ENCODE results near the gene TSHR. TPM values are rescaled to one million over a fixed set of nuclear protein-coding genes. Genes with fewer than 3 reads are reported as not detected.

The TSHR gene
- total and polyA plus RNA-seq, 2 donors (not counting 3 experiments of a cell fraction or from before 2014, with no cell fraction given): not detected

DNA sequence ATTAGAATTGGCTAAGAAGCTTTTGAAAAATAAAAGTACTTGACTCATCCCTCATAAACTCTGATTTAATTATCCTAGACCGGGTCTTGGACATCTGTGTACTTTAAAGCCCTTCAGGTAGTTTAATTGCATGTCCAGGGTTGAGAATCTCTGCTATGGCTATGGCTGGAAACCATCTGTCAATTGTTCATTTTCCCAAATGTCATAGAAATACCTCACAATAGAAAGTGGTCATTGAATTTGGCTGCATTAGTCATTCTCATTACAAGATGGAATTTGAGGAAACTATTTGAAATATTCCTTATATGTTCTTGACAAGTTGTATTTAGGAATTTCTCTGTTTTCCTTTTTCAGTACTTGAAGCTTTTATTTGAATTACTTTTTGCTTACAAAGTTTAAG lies 111.3 kb downstream of the TSHR start:
- H3K4me3 ChIP-seq (replicated peaks in 1 of 3; ENCODE audit: insufficient read depth in 1 of 3, low read depth in 1 of 3, low read length in 3 of 3): no peak overlapping the region
- no peaks in the 10 kb centered on the region for H3K9me1 ChIP-seq (replicated peaks; ENCODE audit: control insufficient read depth, extremely low read depth, insufficient read depth, low read length)
- H3K4me2 ChIP-seq (ENCODE audit: insufficient read depth, low read length): no peak overlapping the region
- no peaks in the 10 kb centered on the region for H3K36me3 ChIP-seq (ENCODE audit: control insufficient read depth in 2 of 2, extremely low read depth in 1 of 2, insufficient read depth in 2 of 2, low read length in 2 of 2)
- POLR2A ChIA-PET: no interaction called here
- H2AFZ ChIP-seq (ENCODE audit: low read depth, low read length): no peak overlapping the region
- no peaks in the 10 kb centered on the region for H4K20me1 ChIP-seq (replicated peaks; ENCODE audit: control insufficient read depth, extremely low read depth, insufficient read depth, low read length)
- no peak overlapping the region for H3K9ac ChIP-seq (replicated peaks; ENCODE audit: extremely low read depth, insufficient read depth, low read length)
- H3K9me3 ChIP-seq (replicated peaks; ENCODE audit: control insufficient read depth, insufficient read depth, low read length): no peaks in the 10 kb centered on the region
- CTCF ChIA-PET: no interaction called here
- FAIRE-seq (no peak), DNase-seq (ENCODE audit: low read depth, low spot score) (no peak)
- H3K79me2 ChIP-seq (ENCODE audit: control insufficient read depth, insufficient read depth, low read length): no peaks in the 10 kb centered on the region
- no peaks in the 10 kb centered on the region for H3K27me3 ChIP-seq (ENCODE audit: control insufficient read depth in 2 of 2, insufficient read depth in 2 of 2, low read length in 2 of 2)
- dilution Hi-C loops (cut with MboI; ENCODE audit: extremely low pct_ligation_motif_present, low sequenced_read_pairs): no loop called here
- H3K4me1 ChIP-seq (ENCODE audit: control insufficient read depth, extremely low read depth, insufficient read depth, low read length): no peaks in the 10 kb centered on the region
- intact Hi-C loops (cut with micrococcal nuclease): no loop called here
- TF ChIP-seq, protein P1, sequence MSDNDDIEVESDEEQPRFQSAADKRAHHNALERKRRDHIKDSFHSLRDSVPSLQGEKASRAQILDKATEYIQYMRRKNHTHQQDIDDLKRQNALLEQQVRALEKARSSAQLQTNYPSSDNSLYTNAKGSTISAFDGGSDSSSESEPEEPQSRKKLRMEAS (IDR thresholded peaks at IDR 0.05; ENCODE audit: insufficient read depth, insufficient read length): no peak
- TF ChIP-seq POLR2A (IDR thresholded peaks at IDR 0.05; ENCODE audit: low read depth, low read length): no peak
- TF ChIP-seq, protein P2, sequence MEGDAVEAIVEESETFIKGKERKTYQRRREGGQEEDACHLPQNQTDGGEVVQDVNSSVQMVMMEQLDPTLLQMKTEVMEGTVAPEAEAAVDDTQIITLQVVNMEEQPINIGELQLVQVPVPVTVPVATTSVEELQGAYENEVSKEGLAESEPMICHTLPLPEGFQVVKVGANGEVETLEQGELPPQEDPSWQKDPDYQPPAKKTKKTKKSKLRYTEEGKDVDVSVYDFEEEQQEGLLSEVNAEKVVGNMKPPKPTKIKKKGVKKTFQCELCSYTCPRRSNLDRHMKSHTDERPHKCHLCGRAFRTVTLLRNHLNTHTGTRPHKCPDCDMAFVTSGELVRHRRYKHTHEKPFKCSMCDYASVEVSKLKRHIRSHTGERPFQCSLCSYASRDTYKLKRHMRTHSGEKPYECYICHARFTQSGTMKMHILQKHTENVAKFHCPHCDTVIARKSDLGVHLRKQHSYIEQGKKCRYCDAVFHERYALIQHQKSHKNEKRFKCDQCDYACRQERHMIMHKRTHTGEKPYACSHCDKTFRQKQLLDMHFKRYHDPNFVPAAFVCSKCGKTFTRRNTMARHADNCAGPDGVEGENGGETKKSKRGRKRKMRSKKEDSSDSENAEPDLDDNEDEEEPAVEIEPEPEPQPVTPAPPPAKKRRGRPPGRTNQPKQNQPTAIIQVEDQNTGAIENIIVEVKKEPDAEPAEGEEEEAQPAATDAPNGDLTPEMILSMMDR (IDR thresholded peaks at IDR 0.05; ENCODE audit: extremely low read depth in 1 of 2, insufficient read depth in 1 of 2, low read depth in 1 of 2, low read length in 2 of 2): no peak
- TF ChIP-seq GATA2 (IDR thresholded peaks at IDR 0.05; ENCODE audit: insufficient read depth, insufficient read length, low read depth, low read length): no peak
- no peak overlapping the region for H3K27ac ChIP-seq (ENCODE audit: insufficient read depth, low read depth, low read length)
- no TSS peak for BruUV-seq (replicated peaks)

- Histone ChIP-seq H3K79me2 (ENCODE audit: control insufficient read depth, insufficient read depth, low read length) (no peaks in the 10 kb centered on the region), H3K36me3 (ENCODE audit: control insufficient read depth in 2 of 2, extremely low read depth in 1 of 2, insufficient read depth in 2 of 2, low read length in 2 of 2) (no peaks in the 10 kb centered on the region), H3K27me3 (ENCODE audit: control insufficient read depth in 2 of 2, insufficient read depth in 2 of 2, low read length in 2 of 2) (no peaks in the 10 kb centered on the region), H3K27ac (ENCODE audit: insufficient read depth, low read depth, low read length) (no peak overlapping the region), H3K4me3 (replicated peaks in 1 of 3; ENCODE audit: insufficient read depth in 1 of 3, low read depth in 1 of 3, low read length in 3 of 3) (no peak overlapping the region), H3K9me1 (replicated peaks; ENCODE audit: control insufficient read depth, extremely low read depth, insufficient read depth, low read length) (no peaks in the 10 kb centered on the region), H3K9me3 (replicated peaks; ENCODE audit: control insufficient read depth, insufficient read depth, low read length) (no peaks in the 10 kb centered on the region), H3K9ac (replicated peaks; ENCODE audit: extremely low read depth, insufficient read depth, low read length) (no peak overlapping the region), H4K20me1 (replicated peaks; ENCODE audit: control insufficient read depth, extremely low read depth, insufficient read depth, low read length) (no peaks in the 10 kb centered on the region), H3K4me2 (ENCODE audit: insufficient read depth, low read length) (no peak overlapping the region), H3K4me1 (ENCODE audit: control insufficient read depth, extremely low read depth, insufficient read depth, low read length) (no peaks in the 10 kb centered on the region), H2AFZ (ENCODE audit: low read depth, low read length) (no peak overlapping the region)
- no TSS peak for BruUV-seq (replicated peaks)
- dilution Hi-C loops (cut with MboI; ENCODE audit: extremely low pct_ligation_motif_present, low sequenced_read_pairs) (no loop called here), intact Hi-C loops (cut with micrococcal nuclease) (no loop called here)
- CTCF ChIA-PET: no interaction called here
- POLR2A ChIA-PET: no interaction called here
- TF ChIP-seq EZH2 (IDR thresholded peaks at IDR 0.05; ENCODE audit: borderline replicate concordance, low read depth, low read length, severe bottlenecking) (no peak), POLR2AphosphoS5 (IDR thresholded peaks at IDR 0.05; ENCODE audit: insufficient read depth, low read depth, low read length) (no peak), GATA2 (IDR thresholded peaks at IDR 0.05; ENCODE audit: insufficient read depth, insufficient read length, low read depth, low read length) (no peak), JUN (IDR thresholded peaks at IDR 0.05; ENCODE audit: borderline replicate concordance, insufficient read depth, insufficient read length, low read depth) (no peak), POLR2A (IDR thresholded peaks at IDR 0.05; ENCODE audit: low read depth, low read length) (no peak), MYC (IDR thresholded peaks at IDR 0.05; ENCODE audit: low read depth, low read length) (no peak), FOS (IDR thresholded peaks at IDR 0.05; ENCODE audit: borderline replicate concordance, insufficient read depth, low read length) (no peak)
- TF ChIP-seq, protein P1 (IDR thresholded peaks at IDR 0.05; ENCODE audit: insufficient read depth, insufficient read length): no peak
- TF ChIP-seq, protein P2 (IDR thresholded peaks at IDR 0.05; ENCODE audit: extremely low read depth in 1 of 2, insufficient read depth in 1 of 2, low read depth in 1 of 2, low read length in 2 of 2): no peak
- DNase-seq (ENCODE audit: low read depth, low spot score): no peak
- FAIRE-seq: no peak
Observed at GRCh38 chr14:81067156-81067555, 111.7 kb downstream of the TSHR start.
